ENCODE data around the gene UGT3A1. TPM values are rescaled to one million over a fixed set of nuclear protein-coding genes. Genes with fewer than 3 reads are reported as not detected.
A peak's percentile ranks its signal among the peaks of the same experiment; 100 is the strongest.
"Not testable (repeated sequence)": the region's sequence is repeated elsewhere in the genome, so short reads cannot be mapped to it uniquely, and the experiment has no call there.

The UGT3A1 gene, protein sequence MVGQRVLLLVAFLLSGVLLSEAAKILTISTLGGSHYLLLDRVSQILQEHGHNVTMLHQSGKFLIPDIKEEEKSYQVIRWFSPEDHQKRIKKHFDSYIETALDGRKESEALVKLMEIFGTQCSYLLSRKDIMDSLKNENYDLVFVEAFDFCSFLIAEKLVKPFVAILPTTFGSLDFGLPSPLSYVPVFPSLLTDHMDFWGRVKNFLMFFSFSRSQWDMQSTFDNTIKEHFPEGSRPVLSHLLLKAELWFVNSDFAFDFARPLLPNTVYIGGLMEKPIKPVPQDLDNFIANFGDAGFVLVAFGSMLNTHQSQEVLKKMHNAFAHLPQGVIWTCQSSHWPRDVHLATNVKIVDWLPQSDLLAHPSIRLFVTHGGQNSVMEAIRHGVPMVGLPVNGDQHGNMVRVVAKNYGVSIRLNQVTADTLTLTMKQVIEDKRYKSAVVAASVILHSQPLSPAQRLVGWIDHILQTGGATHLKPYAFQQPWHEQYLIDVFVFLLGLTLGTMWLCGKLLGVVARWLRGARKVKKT
- total RNA-seq (2014; rRNA removed; shearing (Covaris generic)) = 1.9 and 2.0 TPM in 2 replicates

DNA sequence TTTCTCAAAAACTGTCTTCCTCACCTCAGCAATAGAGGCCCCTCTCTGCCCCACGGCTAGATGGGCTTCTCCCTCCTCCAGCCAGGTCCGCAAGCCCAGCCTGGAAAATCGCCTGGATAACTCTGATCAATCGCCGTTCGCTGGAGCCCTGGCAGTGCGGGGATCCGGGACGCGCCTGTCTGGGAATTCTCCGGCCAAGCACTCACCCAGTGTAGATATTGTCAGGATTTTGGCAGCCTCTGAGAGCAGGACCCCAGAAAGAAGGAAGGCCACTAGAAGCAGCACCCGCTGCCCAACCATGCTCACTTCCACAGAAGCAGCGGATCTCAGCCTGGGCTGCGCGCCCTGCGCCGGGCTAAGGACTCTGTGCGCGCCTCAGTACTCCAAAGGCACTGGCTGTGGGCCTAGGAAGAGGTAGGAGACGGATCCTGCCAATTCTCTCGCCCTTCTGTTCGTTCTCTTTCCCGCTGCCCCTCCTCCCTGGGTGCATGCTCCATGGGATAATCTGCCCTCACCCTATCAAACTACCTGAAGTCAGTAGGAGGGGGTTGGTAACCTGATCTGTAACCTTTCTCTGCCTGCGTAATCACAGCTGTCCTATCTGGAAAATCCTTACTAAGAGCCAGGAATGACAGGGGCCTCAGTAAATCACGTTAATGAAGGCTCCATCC, at the start of gene UGT3A1:
Gene UGT3A1 (minus strand): TSS at position 450 of the 671 bp plus-strand sequence. CDS start 150 bp downstream, at position 300.
- H3K4me3 ChIP-seq = peak within 1 kb of the TSS; percentile 34
- 0 out of 2 replicates have a peak, but pooled peaks cover 4% of the 10 kb centered on the region for H3K9me3 ChIP-seq (replicated peaks)
- peak; percentile 50 to 74 for DNase-seq
- peaks cover 8% of the 10 kb centered on the region; the same call in 1 of the 2 replicates for H3K4me1 ChIP-seq
- H3K36me3 ChIP-seq = no peaks in the 10 kb centered on the region
- no peak within 1 kb of the TSS for H3K27ac ChIP-seq
- H3K27me3 ChIP-seq = no peaks in the 10 kb centered on the region

DNA sequence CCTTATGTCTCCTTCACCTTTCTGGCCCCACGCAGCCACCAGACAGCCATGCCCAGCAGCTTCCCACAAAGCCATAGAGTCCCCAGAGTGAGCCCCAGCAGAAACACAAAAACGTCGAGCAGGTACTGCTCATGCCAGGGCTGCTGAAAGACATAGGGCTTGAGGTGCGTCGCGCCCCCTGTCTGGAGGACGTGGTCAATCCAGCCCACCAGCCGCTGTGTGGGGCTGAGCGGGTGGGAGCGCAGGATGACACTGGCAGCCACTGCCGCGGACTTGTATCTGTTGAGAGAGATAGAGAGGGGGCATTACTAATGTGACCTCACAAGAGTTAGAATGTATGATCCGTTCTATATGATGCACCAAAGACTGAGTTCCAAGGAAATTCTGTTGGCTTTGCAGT, 44.5 kb upstream of the UGT3A1 start:
- no peak overlapping the region for H3K27ac ChIP-seq
- H3K27me3 ChIP-seq = no peaks in the 10 kb centered on the region
- H3K36me3 ChIP-seq = no peaks in the 10 kb centered on the region

DNA sequence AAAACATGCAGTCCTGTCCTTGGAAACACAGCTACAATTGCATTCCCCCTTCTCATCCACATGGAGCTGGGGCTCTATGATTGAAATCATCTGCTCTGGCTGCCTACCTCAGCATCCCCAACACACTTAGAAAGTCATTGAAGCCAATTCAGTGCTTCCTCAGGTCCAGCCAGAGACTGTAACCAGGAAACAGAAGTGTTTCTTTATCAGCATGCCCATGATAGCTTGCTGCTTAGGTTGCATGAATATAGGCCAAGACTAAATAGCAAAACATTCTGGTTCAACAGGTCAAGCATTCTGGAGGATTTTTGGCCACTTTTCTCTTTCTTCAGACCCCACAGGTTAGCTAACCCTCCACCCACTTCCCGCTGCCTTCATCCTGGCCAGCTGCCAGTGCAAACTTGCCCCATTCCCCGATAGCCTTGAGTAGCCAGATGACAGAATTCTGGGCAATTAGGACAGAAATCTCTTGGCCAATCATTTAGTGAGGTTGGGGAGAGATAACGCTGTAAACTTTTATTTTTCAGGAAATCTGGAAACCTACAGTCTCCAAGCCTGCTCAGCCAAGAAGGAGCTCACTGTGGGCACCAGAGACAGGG, 43.4 kb upstream of the UGT3A1 start:
- H3K9me3 ChIP-seq (replicated peaks); H3K36me3 ChIP-seq; H3K27me3 ChIP-seq; H3K4me3 ChIP-seq; H3K4me1 ChIP-seq; DNase-seq; H3K27ac ChIP-seq: not testable (repeated sequence)

More for the DNA sequence above, 44.5 kb upstream of the UGT3A1 start:
- no peak overlapping the region for H3K4me3 ChIP-seq
- peaks cover under 1% of the 10 kb centered on the region for H3K4me1 ChIP-seq
- DNase-seq = no peak
- H3K9me3 ChIP-seq (replicated peaks) = 0 out of 2 replicates have a peak, but pooled peaks cover 4% of the 10 kb centered on the region

DNA sequence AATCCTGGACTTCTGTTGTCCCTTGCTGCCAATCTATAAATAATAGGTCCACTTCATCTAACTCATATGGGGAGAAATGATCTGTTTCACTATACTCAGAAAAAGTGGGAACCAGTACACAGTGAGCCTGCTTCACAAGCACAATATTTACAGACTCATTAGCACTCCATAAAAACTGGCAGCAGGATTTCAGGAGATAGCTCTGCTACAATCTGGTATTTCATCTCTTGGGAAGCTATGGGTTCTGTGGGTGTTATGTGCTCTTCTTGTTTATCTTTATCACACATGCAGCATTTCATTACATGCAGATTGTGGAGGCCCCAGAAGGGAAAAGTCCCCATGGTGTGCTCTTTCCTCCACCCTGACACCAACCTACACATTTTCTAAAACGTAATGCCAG, 42.3 kb upstream of the UGT3A1 start:
- Histone ChIP-seq H3K9me3 (replicated peaks) (0 out of 2 replicates have a peak, but pooled peaks cover 4% of the 10 kb centered on the region), H3K27me3 (no peaks in the 10 kb centered on the region), H3K27ac (no peak overlapping the region), H3K36me3 (no peaks in the 10 kb centered on the region), H3K4me1 (no peaks in the 10 kb centered on the region), H3K4me3 (no peak overlapping the region)
- no peak for DNase-seq

DNA sequence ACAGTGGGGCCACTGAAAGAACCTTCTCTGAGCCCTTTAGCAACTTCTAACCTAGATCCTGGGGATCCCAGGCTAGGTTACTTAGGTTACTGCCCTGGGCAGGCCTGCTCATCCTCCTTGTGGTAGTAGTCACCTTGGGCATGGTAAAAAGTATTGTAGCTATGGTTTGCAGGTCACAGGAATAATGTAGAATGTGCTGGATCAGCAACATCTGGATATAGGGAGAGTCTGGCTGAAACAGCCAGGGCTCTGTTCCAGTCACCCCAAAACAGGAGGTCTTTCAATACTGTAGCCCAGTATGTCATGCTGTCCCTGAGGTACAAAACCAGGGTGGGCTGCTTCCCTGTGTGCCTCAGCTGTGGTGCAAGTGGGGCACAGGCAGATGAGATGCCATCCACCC, 41.9 kb upstream of the UGT3A1 start:
- Histone ChIP-seq H3K36me3 (no peaks in the 10 kb centered on the region), H3K4me1 (no peaks in the 10 kb centered on the region), H3K27ac (no peak overlapping the region), H3K27me3 (no peaks in the 10 kb centered on the region), H3K4me3 (no peak overlapping the region), H3K9me3 (replicated peaks) (0 out of 2 replicates have a peak, but pooled peaks cover 4% of the 10 kb centered on the region)
- DNase-seq = no peak

DNA sequence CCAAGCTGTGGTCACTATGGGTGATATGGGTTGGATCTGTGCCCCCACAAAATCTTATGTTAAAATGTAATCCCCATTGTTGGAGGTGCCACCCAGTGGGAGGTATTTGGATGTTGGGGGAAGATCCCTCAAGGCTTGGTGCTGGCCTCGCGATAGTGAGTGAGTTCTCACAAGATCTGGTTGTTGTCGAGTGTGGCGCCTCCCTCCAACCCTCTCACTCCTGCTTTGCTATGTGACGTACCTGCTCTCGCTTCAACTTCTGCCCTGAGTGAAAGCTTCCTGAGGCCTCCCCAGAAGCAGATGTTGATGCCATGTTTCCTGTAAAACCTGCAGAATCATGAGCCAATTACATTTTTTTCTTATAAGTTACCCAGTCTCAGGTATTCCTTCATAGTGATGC, 40.0 kb upstream of the UGT3A1 start:
- Histone ChIP-seq H3K9me3 (replicated peaks) (peaks cover 6% of the 10 kb centered on the region; the same call in 1 of the 2 replicates), H3K27ac (no peak overlapping the region), H3K27me3 (no peaks in the 10 kb centered on the region), H3K36me3 (no peaks in the 10 kb centered on the region), H3K4me1 (no peaks in the 10 kb centered on the region), H3K4me3 (no peak overlapping the region)
- no peak for DNase-seq

DNA sequence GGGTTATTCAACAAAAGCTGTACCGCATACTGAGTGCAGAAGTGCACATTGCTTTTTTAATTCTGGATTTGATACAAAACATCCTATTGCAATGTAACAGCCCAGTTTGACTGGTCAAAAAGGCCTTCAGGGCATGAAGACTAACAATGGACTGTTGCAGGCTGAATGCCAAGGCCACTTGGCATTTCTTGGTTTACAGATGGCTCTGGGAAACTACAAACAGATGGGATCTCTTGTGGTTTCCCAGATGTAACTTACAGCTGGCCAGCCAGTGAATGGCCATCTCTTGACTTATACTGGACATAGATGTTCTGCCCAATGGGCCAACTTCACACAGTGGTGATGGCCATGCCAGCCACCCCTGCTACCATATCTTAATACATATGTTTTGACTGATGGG, 38.7 kb upstream of the UGT3A1 start:
- H3K4me1 ChIP-seq = no peaks in the 10 kb centered on the region
- no peak overlapping the region for H3K27ac ChIP-seq

DNA sequence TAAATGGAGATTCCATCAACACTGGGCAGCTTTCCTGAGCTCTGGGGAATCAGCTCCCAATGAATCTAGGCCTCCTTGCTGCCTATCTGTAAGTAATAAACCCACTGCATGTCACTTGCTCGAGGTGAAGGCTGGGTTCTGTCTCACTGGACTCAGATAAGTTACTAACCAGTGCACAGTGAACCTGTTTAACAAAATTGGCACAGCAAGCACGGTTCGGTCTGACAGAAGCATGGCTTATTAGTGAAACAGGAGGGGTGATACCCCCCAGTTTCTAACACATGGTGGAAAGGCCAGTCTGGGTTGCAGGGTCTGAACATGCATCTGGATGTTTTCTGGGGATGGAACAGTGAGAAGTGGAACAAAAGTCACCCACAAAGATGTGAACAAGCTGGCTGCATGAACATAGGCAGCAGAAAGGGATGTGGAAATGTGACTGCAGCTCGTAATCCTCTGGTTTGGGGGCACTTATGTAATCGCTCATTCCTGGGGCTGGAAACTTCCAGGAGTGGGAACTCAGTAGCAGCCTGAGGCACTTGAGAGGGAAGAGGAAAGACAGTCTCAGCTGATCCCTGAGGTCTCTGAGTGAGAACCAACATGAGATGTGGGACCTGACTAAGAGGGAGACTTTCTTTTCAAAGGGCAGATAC, 37.8 kb upstream of the UGT3A1 start:
- H3K27me3 ChIP-seq = no peaks in the 10 kb centered on the region
- no peak for DNase-seq
- no peak overlapping the region for H3K4me3 ChIP-seq
- H3K4me1 ChIP-seq = no peaks in the 10 kb centered on the region
- H3K36me3 ChIP-seq = no peaks in the 10 kb centered on the region
- no peak overlapping the region for H3K27ac ChIP-seq
- H3K9me3 ChIP-seq (replicated peaks) = peaks cover 6% of the 10 kb centered on the region; the same call in 1 of the 2 replicates

More for the DNA sequence above, 38.7 kb upstream of the UGT3A1 start:
- H3K4me3 ChIP-seq = no peak overlapping the region
- H3K36me3 ChIP-seq = no peaks in the 10 kb centered on the region
- DNase-seq = no peak
- H3K9me3 ChIP-seq (replicated peaks) = peaks cover 6% of the 10 kb centered on the region; the same call in 1 of the 2 replicates
- no peaks in the 10 kb centered on the region for H3K27me3 ChIP-seq

DNA sequence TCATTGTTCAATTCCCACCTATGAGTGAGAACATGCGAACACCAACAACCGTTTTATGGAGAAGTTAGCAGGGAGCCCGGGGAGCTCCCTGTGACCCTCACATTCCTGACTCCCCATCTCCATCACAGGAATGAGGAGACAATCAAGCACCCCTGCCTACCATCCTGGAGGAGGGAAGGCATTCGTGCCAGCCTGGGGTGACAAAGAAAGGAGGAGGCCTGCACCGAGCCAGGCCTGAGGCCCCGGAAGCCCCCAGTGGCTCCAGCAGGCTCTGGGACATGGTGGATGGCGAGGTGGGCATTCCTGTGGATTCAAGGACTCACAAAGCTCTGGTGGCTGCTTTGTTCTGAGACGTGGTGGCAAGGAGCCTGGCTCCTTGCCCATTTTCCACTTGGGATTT, 36.5 kb upstream of the UGT3A1 start:
- Histone ChIP-seq H3K4me1 (peaks cover 9% of the 10 kb centered on the region), H3K36me3 (no peaks in the 10 kb centered on the region), H3K9me3 (replicated peaks) (peaks cover 10% of the 10 kb centered on the region; the same call in 1 of the 2 replicates), H3K27ac (no peak overlapping the region), H3K27me3 (no peaks in the 10 kb centered on the region), H3K4me3 (no peak overlapping the region)
- DNase-seq = no peak

DNA sequence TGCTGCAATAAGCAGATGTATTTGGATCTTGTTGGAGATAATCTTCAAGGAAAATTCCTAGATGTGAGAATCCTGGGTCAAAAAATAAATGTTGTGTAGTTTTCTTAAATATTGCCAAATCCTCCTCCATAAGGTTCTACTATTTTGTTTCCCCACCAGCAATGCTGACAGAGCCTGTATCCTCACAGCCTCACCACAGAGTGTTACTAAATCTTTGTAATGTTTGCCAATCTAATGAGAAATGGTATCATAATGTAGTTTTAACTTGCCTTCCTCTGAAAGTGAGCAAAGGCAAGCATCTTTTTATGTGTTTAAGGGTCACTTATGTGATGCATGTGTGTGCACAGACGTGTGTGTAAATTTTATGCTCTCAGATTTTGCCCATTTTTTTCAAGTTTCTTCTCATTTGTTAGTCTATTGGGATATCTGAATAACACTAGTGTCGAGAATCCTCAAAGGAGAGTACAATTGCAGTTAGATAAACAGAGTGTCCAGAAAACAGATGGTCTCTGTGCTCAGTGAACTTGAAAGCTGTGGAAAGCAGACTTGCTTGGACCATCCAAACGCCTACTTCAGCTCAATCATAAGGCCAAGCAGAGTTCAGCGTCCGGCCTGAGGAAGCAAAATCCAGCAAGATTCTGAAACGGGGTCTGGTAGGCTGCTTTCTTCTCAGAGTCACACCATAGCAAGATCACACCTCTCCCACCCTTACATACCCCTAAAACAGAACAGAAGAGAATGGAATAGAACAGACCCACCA, 35.7 kb upstream of the UGT3A1 start:
- Histone ChIP-seq H3K36me3 (no peaks in the 10 kb centered on the region), H3K4me1 (peaks cover 16% of the 10 kb centered on the region), H3K4me3 (no peak overlapping the region), H3K27ac (no peak overlapping the region), H3K27me3 (no peaks in the 10 kb centered on the region), H3K9me3 (replicated peaks) (peaks cover 10% of the 10 kb centered on the region; the same call in 1 of the 2 replicates)
- DNase-seq = no peak

DNA sequence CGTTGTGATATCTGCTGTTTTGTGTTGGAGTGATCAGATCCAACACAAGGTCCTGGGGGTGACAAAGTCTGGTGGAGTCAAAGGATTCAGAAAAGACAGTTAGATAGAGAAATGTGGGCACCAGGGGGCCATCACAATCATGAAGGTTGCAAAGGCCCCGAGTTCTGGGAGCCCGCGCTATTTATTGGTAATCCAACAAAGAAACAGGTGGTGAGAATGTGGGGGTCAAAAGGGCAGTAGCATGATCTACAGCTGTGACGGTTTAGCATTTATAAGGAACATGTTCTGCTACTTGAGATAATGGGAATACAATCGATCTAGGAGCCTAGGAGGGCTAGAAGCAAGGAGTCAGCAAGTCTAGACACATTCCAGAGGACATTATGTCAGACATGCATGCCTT, 31.1 kb upstream of the UGT3A1 start:
- H3K36me3 ChIP-seq, H3K4me3 ChIP-seq, H3K27me3 ChIP-seq: not testable (repeated sequence)
- Histone ChIP-seq H3K9me3 (replicated peaks) (peaks cover 18% of the 10 kb centered on the region; the same call in 1 of the 2 replicates), H3K27ac (peak overlapping the region; percentile 7; the same call in 1 of the 2 replicates), H3K4me1 (peaks cover 16% of the 10 kb centered on the region)
- DNase-seq = peak; percentile 45 to 60

DNA sequence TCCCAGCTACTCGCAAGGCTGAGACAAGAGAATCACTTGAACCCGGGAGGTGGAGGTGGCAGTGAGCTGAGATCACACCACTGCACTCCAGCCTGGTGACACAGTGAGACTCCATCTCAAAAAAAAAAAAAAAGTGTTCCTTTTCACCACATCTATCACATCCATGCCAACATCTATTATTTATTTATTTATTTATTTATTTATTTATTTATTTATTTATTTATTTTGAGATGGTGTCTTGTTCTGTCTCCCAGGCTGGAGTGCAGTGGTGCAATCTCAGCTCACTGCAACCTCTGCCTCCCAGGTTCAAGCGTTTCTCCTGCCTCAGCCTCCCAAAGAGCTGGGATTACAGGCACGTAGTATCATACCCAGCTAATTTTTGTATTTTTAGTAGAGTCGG, 28.4 kb upstream of the UGT3A1 start:
- not testable (repeated sequence) for H3K36me3 ChIP-seq, DNase-seq, H3K27ac ChIP-seq, H3K4me3 ChIP-seq, H3K27me3 ChIP-seq
- Histone ChIP-seq H3K9me3 (replicated peaks) (0 out of 2 replicates have a peak, but pooled peaks cover 15% of the 10 kb centered on the region), H3K4me1 (peaks cover 16% of the 10 kb centered on the region)

DNA sequence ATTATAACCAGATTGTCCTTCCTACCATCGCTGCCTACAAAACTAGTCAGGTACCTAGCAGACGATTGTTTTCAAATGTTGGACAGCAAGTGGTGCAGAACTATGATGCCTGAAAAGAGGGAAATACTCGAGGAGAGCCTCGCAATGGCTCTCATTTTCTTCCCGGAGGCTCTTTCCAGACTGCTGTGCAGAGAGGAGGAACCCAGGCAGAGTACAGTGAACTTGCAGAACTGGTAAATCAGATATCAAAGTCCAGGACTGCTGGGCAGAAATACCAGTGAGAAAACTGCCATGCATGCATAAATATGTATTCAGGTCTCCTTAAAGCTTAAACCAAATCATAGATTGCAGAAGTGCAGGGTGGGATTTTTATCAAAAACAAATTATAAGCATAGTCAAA, 26.4 kb upstream of the UGT3A1 start:
- H3K27me3 ChIP-seq = no peaks in the 10 kb centered on the region
- H3K4me3 ChIP-seq = no peak overlapping the region
- DNase-seq = no peak
- peaks cover 10% of the 10 kb centered on the region; the same call in 1 of the 2 replicates for H3K9me3 ChIP-seq (replicated peaks)
- no peak overlapping the region for H3K27ac ChIP-seq
- H3K36me3 ChIP-seq = no peaks in the 10 kb centered on the region
- H3K4me1 ChIP-seq = peaks cover 7% of the 10 kb centered on the region

All from SJCRH30 (cell line).